GM19395 (cell line): ENCODE data around the gene CACNA2D1.

ENCODE experiments used
- ATAC-seq: cut with Tn5 transposase; IDR thresholded peaks from one replicate; pipeline ENCODE4 v1.9.1; 2021; ENCODE audit warnings: mild to moderate bottlenecking, moderate library complexity; ENCODE audit not compliant: unreplicated experiment

The CACNA2D1 gene

GRCh38 chr7:82443547-82444219 is at the start of gene CACNA2D1:
Gene CACNA2D1, minus strand, starts transcription at chr7:82443777.
- no peak for ATAC-seq

- ATAC-seq: peak; percentile 87
Observed at GRCh38 chr7:82481499-82482097, 38.0 kb upstream of the CACNA2D1 start.

- ATAC-seq: no peak
Observed at GRCh38 chr7:82477733-82478515, 34.3 kb upstream of the CACNA2D1 start.

- ATAC-seq: no peak
Observed at GRCh38 chr7:82472966-82473365, 29.4 kb upstream of the CACNA2D1 start.

GRCh38 chr7:82471351-82472020 is 27.9 kb upstream of the CACNA2D1 start:
- no peak for ATAC-seq

GRCh38 chr7:82469207-82469606 is 25.6 kb upstream of the CACNA2D1 start:
- no peak for ATAC-seq

GRCh38 chr7:82468435-82468834 is 24.9 kb upstream of the CACNA2D1 start:
- ATAC-seq: no peak

- no peak for ATAC-seq
Observed at GRCh38 chr7:82467020-82467419, 23.4 kb upstream of the CACNA2D1 start.

- ATAC-seq: no peak
Observed at GRCh38 chr7:82464372-82464771, 20.8 kb upstream of the CACNA2D1 start.

GRCh38 chr7:82455295-82455694 is 11.7 kb upstream of the CACNA2D1 start:
- no peak for ATAC-seq

- ATAC-seq: no peak
Observed at GRCh38 chr7:82450759-82451158, 7.2 kb upstream of the CACNA2D1 start.

GRCh38 chr7:82449910-82450309 is 6.3 kb upstream of the CACNA2D1 start:
- no peak for ATAC-seq

GRCh38 chr7:82446897-82447296 is 3.3 kb upstream of the CACNA2D1 start:
- no peak for ATAC-seq

- ATAC-seq: no peak
Observed at GRCh38 chr7:82445271-82445670, 1.7 kb upstream of the CACNA2D1 start.

- no peak for ATAC-seq
Observed at GRCh38 chr7:82444220-82444909, 788 bp upstream of the CACNA2D1 start.

GRCh38 chr7:82443036-82443546 is 486 bp downstream of the CACNA2D1 start:
- no peak for ATAC-seq

- ATAC-seq: no peak
Observed at GRCh38 chr7:82442492-82443035, 1.0 kb downstream of the CACNA2D1 start.

GRCh38 chr7:82441669-82442478 is 1.7 kb downstream of the CACNA2D1 start:
- no peak for ATAC-seq

GRCh38 chr7:82438521-82438920 is 5.1 kb downstream of the CACNA2D1 start:
- no peak for ATAC-seq
